VCaP (cell line): Measurements from ENCODE around the gene REG1B.

ENCODE experiments used
- H3K27ac ChIP-seq: fragments of 450-650 bp; 2 replicates; pipeline ENCODE4 v1.5.1; 2017
- TF ChIP-seq, protein P1 (sequence below): fragments of 450-650 bp; conservative IDR thresholded peaks from 2 replicates; pipeline ENCODE4 v1.5.1; 2017; ENCODE audit warnings: mild to moderate bottlenecking, moderate library complexity

REG1B gene

DNA sequence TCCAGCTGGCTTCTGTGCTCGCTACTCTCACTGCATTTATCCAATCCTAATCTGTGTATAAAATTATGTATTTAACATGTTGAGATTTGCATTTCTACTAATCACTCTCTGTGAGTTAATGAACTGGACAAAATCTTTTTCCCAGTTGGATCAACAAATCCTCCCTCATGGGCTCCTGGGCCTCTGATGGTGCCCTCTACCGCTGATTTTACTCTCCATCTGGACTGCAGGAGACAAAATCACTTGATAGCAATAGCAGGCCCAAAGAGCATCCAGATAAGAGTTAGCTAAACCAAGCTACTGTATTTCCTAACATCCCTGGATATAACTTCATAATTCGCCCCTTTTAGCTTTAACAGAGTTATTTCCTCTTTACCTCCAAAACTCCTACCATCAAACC lies 47.8 kb downstream of the REG1B start:
- H3K27ac ChIP-seq, result no peak overlapping the region

More for the DNA sequence above, 47.8 kb downstream of the REG1B start:
- TF ChIP-seq, protein P1, sequence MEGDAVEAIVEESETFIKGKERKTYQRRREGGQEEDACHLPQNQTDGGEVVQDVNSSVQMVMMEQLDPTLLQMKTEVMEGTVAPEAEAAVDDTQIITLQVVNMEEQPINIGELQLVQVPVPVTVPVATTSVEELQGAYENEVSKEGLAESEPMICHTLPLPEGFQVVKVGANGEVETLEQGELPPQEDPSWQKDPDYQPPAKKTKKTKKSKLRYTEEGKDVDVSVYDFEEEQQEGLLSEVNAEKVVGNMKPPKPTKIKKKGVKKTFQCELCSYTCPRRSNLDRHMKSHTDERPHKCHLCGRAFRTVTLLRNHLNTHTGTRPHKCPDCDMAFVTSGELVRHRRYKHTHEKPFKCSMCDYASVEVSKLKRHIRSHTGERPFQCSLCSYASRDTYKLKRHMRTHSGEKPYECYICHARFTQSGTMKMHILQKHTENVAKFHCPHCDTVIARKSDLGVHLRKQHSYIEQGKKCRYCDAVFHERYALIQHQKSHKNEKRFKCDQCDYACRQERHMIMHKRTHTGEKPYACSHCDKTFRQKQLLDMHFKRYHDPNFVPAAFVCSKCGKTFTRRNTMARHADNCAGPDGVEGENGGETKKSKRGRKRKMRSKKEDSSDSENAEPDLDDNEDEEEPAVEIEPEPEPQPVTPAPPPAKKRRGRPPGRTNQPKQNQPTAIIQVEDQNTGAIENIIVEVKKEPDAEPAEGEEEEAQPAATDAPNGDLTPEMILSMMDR, result no peak
